GM18907 (cell line): ENCODE measurements around the gene MICU1.
"Not testable (repeated sequence)": the region's sequence is repeated elsewhere in the genome, so short reads cannot be mapped to it uniquely, and the experiment has no call there.

Experiments used
- ATAC-seq: cut with Tn5 transposase; IDR thresholded peaks from one replicate; pipeline ENCODE4 v1.9.1; 2021; ENCODE audit warnings: mild to moderate bottlenecking, moderate library complexity; ENCODE audit not compliant: unreplicated experiment

Gene MICU1

DNA sequence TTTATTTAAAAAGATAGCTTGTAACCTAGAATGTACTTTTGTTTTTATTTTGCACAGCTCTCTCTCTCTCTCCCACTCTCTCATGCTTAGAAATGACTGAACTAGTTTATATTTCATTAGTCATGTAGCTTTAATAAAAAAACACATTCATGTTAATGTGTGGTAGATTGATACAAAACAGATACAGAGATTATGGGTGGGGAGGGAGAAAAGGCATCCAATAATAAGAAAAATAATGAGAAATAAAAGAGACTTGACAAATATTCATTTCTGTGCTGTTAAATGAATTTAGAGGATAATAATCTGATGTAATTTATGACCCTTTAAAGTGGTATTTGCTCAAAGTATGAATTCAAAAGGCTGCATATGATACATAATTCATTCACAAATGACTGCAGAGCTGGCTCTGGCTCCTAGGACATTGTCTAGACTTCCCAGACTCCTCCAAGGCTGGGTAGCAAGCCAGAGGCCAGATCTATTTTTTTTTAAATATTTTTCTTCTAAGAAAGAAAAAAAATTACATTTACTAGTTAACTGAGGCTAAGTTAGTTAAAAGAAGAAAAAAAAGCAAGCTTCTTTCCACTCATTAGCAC is 165.5 kb downstream of the MICU1 start:
- no peak for ATAC-seq

DNA sequence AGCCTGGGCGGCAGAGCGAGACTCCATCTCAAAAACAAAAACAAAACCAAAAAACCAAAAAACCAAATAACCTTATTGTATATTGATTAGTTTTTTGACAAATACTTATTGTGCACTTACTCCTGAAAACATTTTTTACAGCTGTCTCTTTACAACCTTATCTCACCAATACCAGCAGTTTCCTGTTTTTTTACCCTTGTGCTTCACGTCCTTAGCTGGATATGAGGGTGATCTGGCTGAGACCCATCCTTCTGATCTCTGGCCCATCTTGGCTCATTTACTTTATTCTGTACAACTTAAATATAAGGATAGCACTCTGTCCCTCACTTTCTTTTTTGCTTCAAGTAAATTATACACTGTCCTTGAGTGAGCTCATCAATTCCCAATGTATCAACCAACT is 166.6 kb downstream of the MICU1 start:
- no peak for ATAC-seq

DNA sequence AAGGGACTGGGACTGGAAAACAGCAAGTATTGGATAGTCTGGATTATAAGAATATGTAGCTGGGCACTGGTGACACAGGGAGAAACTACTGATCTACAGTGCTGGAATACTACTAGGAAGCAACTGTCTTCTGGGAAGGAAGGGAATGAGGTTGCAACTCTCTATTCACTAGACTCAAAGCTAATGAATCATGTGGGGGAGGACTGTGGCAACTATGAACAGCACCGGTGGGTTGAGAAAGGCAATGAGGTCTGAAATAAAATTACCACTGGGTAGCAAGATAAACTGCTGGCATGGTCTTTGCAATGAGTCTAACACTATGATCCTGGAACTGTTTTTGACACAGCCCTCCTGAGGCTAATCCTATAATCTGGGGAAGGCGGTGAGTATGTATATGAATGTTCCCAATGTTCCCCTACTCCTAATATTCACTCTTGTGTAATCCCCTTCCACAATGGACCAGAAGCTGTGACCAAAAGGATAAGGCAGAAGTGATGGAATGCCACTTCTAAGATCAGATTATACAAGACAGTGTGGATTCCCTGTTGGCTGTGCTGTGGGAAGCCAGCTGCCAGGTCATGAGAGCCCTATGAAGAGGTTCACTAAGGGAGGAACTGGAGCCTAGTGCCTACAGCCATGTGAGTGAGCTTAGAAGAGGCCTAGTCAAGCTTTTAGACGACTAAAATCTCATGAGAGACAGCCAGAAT is 169.8 kb downstream of the MICU1 start:
- no peak for ATAC-seq

DNA sequence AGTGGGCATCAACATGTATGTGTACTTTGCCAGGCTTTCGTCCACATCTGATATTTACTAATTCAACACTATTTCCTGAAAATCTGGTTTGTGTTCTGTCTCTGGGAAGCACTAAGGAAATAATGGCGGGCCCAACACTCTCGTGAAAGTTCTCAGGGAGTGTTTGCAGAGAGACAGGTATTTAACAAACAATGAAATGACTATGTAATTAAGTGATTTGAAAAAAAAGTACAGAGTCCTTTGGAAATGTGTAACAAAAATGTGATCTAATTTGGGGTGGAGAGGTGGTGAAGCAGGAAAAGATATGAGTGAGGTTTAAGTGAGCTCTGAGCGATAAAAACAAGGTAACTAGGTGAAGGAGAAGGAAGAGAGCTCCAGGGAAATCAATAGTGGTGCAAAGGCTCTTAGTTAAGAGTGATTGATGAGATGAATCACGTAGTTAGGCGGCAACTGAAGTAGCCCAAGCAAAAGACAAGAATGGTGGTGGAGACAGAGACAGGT is 175.9 kb downstream of the MICU1 start:
- no peak for ATAC-seq

DNA sequence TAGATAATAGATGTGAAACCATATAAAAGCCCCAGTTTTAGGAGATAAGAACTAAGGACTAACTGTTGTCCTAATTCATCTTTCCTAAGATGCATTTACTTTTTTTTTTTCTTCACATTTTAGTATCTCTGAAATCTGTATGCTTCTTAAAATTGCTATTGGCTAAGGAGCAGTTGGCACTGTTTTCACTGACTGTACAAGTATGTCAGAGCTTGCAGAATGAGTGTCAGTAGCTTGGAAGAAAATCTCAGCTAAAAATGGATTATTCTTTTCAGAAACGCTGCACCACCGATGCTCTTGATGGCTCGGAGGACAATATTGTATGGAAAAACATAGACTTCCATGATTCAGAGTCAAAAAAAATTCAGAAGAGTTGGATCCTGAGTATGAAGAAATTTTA is 180.0 kb downstream of the MICU1 start:
- ATAC-seq, result no peak

DNA sequence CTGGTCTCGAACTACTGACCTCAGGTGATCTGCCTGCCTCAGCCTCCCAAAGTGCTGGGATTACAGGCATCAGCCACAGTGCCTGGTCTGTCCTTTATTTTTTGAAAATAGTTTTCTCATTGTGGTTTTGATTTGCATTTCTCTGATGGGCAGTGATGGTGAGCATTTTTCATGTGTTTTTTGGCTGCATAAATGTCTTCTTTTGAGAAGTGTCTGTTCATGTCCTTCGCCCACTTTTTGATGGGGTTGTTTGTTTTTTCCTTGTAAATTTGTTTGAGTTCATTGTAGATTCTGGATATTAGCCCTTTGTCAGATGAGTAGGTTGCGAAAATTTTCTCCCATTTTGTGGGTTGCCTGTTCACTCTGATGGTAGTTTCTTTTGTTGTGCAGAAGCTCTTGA is 182.9 kb downstream of the MICU1 start:
- not testable (repeated sequence) for ATAC-seq

DNA sequence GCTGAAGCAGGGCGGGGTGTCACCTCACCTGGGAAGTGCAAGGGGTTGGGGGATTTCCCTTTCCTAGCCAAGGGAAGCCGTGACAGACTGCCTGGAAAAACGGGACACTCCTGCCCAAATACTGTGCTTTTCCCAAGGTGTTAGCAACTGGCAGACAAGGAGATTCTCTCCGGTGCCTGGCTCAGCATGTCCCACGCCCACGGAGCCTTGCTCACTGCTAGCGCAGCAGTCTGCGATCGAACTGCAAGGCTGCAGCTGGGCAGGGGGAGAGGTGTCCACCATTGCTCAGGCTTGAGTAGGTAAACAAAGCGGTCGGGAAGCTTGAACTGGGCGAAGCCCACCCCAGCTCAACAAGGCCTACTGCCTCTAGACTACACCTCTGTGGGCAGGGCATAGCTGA is 190.3 kb downstream of the MICU1 start:
- ATAC-seq, result no peak

DNA sequence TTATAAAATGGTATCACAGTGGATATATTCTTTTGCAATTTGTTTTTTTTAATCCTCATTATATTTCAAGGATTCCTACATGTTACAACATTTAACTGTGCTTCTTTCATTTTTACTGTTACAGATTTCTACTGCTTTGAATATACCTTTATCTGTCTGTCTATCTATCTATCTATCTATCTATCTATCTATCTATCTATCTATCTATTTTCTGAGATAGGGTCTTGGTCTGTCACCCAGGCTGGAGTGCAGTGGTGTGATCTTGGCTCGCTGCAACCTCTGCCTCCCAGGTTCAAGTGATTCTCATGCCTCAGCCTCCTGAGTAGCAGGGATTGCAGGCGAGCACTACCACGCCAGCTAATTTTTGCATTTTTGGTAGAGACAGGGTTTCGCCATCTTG is 194.9 kb downstream of the MICU1 start:
- not testable (repeated sequence) for ATAC-seq

DNA sequence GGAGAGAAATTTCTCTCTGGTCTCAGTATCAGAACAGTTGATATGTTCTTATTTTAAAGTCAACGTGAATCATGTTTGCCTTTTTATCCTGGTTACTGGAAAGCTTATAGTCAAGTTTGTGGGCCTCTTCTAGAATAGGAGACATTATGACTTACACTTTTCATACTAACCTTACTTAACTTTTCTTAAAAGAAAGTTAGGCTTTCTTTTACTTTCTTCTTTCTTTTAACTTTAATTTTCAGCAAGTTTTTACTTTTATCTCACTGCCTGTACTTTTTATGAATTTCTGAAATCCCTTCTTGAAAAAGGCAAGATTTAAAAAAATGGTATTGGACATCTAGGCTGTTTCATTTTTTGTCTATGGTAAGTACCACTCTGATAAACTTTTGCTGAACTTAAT is 195.9 kb downstream of the MICU1 start:
- no peak for ATAC-seq

DNA sequence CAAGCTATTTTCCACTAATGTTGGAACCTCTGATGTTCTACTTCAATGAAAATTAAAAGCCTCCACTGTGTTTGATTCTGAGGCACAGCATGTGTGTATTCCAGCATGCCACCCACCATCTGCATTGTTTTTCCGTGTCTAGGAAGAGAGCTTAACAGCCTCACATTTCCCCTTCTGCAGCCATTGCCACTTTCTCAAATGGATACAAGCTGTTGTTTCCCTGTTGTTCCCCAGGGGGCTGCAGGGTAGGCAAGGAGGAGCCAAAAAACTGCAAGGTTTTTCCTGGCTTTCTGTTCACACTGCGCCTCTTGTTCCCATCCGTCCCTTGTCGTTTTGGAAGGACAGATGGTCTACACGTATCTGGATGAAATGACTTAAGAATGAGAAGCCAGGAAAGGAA is 198.9 kb downstream of the MICU1 start:
- no peak for ATAC-seq

DNA sequence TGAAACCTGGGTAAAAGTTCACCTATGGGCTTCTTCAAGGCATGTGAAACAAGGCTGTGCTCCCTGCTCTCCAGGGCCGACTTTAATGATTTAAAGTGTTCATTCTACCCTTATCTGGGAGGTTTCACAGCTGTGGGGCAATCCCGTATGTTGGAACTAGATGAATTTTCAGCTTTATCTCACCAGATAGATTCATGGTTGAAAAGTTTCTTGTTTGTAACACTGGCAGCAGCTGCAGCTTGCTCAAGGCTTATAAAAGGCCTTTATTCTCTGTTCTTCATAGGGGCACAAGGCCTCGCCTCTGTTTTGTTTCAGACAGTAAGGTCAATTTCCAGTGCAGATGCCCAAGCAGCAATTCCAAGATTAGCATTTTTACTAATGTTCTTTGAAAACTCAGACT is 200.7 kb downstream of the MICU1 start:
- no peak for ATAC-seq

DNA sequence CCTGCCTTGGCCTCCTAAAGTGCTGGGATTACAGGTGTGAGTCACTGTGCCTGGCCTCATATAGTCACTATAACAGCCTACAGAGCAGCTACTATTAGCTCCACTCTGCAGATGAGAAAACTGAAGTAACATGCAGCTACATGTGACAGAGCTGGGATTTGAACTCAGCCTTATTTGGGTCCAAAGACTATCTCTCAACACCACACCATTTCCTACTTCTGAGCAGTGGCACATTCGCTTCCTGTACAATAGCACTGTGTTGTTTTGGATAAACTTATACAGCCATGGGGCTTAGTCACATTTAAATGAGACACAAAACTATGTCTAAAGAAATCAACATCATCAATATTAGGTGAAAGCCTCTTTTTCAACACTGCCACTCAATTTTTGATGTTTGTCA is 201.3 kb downstream of the MICU1 start:
- no peak for ATAC-seq

DNA sequence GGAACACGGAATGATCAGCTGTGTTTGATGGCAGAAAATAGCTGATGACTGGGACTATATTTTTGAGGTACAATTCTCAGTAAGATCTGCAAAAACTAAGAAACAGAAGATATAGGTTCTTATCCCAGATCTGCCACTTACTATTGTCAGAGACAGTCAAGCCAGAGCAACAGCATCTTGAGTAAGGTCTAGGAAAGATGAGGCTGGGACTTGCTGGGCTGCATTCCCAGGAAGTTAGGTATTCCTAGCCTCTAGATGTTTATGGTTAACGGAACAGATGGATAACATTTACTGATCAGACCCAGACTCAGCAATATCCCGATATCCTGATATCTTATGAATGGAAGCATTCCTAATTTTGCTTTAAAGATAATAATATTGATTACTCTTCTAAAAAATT is 202.5 kb downstream of the MICU1 start:
- ATAC-seq, result no peak

DNA sequence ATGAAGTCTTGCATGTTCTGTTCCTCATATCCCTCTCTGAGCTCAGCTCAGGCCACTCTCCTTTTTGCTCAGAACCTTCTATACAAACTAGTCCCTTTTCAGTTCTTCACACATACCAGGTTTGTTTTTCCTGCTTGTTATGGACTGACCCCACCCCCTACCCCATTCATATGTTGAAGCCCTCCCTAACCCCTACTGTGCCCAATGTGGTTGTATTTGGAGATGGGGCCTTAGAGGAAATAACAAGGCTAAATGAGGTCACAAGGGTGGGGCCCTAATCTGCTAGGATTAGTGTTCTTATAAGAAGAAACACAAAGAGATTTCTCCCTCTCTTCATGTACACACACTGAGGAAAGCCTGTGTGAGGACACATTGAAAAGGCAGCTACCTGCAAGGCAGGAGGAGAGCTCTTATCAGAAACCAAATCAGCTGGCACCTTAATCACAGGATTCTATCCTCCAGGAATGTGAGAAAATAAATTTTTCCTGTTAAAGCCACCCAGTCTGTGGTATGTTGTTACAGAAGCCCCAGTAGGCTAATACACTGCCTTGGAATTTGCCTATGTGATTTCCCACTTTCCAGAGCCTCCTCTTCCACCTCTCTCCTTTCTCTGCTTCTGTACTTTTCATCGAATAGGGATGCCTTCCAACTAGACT is 203.9 kb downstream of the MICU1 start:
- ATAC-seq, result no peak

DNA sequence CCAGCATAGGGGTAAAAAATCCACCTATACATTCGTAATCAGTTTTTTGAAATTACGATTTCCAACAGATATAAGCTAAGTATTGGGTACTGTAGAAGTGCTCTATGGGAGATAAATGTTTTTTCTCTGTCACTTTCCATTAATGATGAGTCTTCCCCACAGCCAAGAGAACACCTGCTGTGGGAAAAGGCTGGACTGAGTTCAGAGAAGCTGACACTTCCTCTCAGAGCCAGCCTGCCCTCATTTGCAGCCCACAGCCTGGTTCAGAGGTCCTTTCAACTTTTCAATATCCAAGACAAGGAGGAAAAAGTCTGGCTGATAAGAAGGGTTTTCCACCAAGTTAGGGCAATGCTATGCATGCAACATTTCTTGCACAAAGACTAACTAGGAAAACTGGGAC is 206.6 kb downstream of the MICU1 start:
- no peak for ATAC-seq

DNA sequence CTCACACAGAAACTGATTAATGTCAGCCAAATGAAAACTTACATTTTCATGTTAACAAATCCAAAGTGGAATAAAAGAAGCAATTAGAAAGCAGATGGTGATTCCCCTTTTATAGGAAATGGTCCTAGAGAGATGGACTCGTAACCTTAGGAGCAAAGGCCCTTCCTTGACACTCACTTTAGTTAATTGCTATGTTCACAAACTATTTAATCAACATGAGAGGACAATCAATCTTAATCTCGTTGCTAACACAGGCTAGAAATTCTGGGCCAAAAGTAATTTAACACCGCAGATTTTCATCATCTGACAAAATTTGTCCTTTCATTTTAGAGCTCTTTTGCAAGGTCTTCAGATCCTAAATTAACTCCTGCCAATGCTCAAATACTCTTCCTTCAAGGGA is 207.2 kb downstream of the MICU1 start:
- ATAC-seq, result no peak

DNA sequence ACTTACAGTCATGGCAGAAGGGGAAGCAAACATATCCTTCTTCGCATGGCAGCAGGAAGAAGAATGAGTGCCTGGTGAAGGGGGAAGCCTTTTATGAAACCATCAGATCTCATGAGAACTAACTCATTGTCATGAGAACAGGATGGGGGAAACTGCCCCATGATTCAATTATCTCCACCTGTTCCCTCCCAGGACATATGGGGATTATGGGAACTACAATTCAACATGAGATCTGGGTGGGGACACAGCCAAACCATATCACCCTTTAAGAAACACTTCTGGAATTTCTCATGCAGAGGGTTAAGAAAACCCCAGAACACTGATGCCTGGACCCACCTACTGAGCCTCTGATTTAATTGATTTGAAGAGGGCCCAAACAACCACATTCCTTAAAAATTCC is 207.9 kb downstream of the MICU1 start:
- no peak for ATAC-seq

DNA sequence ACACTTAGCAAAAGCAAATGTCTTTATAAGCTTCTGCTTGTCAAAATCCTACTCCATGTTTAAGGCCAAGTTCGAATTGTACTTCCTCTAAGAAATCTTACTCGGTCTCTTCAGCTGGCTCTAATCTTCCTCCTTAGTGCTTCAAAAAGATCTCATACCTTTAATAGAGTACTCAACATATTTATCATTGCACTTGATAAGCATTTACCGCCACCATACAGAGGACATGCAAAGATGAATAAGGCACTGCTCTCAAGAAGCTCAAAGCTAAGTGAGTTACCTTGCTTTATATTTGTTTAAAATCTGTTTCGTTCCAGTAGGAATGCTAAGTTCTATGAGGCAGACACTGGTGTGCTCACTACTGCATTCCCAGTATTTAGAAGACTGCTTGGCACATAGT is 209.2 kb downstream of the MICU1 start:
- ATAC-seq, result no peak

DNA sequence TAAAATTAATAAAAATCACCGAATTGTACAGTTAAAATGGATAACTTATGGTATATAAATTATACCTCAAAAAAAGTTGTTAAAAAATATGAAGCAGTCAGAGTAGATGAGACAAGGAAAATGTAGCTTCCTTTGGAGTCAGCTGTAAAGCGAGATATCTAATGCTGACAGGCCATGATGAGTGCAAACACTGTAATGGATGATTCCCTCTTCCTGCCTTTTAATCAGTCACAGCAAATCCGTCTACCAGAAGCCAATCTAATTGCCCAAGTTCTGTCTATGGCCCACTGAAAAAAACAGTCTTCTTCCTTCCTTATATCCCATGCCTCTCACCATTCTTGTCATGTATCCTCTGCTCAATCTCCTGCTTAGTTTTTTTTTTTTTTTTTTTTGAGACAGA is 211.2 kb downstream of the MICU1 start:
- no peak for ATAC-seq

DNA sequence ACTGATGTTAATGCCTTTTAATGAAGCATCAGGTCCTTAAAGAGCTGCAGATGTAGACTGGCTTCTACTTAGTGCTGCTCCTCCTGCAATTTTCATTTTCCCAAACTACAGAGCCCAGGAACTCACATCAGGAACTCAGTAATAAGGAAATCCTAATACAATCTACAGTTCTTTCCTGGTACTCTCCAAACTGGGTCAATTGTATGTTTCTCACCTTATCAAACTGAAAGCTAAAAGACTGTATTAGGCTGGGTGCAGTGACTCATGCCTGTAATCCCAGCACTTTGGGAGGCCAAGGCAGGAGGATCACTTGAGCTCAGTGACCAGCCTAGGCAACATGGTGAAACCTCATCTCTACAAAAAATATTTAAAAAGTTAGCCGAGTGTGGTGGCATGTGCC is 216.7 kb downstream of the MICU1 start:
- ATAC-seq, result no peak

DNA sequence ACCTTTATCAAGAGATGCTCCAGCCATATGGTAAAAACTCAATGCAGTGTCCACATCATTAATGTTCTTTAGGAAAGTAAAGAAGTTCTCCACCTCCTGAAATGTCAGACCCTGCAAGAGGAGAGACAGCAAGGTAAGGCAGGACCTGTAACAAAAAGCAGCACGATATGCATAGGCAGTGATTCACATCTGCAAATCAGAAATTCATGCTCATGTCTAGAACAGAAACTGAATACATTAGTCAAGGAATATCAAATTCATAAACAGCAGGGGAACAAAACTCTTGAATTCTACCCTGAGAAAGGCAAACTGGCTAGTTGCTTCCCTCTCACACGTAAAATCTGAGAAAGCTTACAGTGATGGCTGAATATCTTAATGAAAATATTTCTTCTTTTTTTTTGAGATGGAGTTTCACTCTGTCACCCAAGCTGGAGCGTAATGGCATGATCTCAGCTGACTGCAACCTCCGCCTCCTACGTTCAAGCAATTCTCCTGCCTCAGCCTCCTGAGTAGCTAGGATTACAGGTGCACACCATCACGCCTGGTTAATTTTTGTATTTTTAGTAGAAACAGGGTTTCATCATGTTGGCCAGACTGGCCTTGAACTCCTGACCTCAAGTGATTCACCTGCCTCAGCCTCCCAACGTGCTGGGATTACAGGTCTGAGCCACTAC is 217.8 kb downstream of the MICU1 start:
- ATAC-seq, result no peak

DNA sequence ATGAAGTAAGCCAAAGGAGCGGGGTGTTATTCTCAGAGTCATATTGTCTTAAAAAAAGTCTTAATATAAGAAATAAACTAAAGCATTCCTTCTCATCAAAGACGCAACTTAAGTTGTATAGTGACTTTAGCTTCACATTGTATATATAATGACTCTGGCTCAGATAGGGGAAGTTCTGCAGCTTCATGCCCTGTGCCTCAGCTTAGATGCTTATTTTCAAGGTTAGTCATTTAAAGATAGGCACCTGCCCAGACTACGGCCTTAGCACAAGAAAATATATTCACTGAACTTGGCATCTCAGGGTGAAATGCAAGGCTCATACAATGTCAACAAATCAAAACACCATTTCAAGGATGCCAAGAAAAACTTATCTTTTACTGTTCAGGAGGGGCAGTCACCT is 218.4 kb downstream of the MICU1 start:
- ATAC-seq, result no peak
